IPS-20b (cell line): Measurements from ENCODE around the gene HSF2BP.

Source experiments
- H3K27ac ChIP-seq: one replicate; pipeline ENCODE4 v1.5.1; 2013; ENCODE audit warnings: low read length
- H3K27me3 ChIP-seq: 2 replicates; pipeline ENCODE4 v1.6.1; 2013; ENCODE audit warnings: mild to moderate bottlenecking, low read length, inconsistent platforms; ENCODE audit not compliant: insufficient read depth
- H3K36me3 ChIP-seq: 2 replicates; pipeline ENCODE4 v1.6.1; 2013; ENCODE audit warnings: low read depth, mild to moderate bottlenecking, inconsistent platforms, low read length, moderate library complexity; ENCODE audit not compliant: insufficient read depth
- H3K4me1 ChIP-seq: 2 replicates; pipeline ENCODE4 v1.6.1; 2013; ENCODE audit warnings: mild to moderate bottlenecking, control low read depth, inconsistent platforms, low read length, moderate library complexity; ENCODE audit not compliant: insufficient read depth
- H3K4me3 ChIP-seq: 2 replicates; pipeline ENCODE4 v1.5.1; 2013; ENCODE audit warnings: mild to moderate bottlenecking, low read length, inconsistent platforms
- H3K9ac ChIP-seq: 2 replicates; pipeline ENCODE4 v1.6.1; 2013; ENCODE audit warnings: low read depth, mild to moderate bottlenecking, inconsistent platforms, low read length, moderate library complexity
- H3K9me3 ChIP-seq: 2 replicates; pipeline ENCODE4 v1.6.1; 2013; ENCODE audit warnings: mild to moderate bottlenecking, low read depth, low read length, inconsistent platforms; ENCODE audit not compliant: insufficient read depth

The HSF2BP gene

DNA sequence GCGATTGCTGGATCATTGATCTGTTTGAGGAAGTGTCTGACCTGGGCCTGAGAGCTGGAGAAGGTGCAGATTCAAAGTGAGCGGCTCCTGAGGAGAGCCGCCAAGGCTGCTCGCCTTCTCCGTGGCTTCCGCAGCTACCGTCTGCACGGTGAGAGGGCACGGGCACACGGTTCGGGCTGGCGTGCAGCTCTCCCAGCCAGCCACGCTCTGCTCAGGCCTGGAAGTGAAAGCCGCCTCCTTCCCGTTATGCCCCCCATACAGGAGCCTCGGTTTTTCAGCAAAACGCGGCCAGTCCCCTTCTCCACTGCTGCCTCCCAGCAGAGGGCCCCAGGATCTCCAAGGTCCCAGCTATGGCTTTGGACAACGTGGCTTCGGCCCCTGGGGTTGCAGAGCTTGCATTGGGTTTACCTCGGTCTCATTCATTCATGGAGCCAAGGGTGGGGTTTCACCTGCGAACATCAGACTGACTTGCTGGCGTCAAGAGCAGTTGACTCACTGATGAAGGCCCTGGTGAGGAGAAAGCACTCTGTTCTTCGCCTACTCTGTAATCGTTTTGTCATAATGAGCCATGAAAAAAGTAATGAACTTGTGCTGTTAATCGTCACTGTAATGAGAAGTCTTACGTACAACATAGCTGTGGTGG lies 35.3 kb upstream of the HSF2BP start:
- Histone ChIP-seq H3K27ac (no peak overlapping the region), H3K4me3 (no peak overlapping the region), H3K4me1 (no peaks in the 10 kb centered on the region), H3K27me3 (no peaks in the 10 kb centered on the region), H3K9ac (no peak overlapping the region), H3K9me3 (no peaks in the 10 kb centered on the region), H3K36me3 (peaks cover 67% of the 10 kb centered on the region)

DNA sequence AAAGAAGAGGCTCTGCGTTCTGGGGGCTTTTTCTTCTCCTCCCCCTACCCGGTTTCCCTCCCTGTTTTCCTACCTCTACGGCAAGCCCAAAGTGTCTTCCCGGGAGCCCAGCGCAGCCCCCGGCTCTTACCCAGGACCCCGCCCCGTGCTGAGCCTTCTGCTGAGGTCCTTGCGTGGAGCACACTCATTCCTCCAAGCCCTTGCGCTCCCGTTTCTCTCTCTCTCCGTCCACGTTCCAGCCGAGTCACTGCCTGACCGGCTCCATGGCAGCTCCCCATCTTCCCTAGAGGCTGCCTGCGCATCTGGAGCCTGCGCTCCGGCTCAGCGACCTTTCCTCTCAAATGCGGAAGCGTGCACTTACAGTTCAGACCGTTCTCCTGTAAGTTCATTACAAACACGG lies 34.7 kb upstream of the HSF2BP start:
- peaks cover 73% of the 10 kb centered on the region for H3K36me3 ChIP-seq
- H3K4me3 ChIP-seq = no peak overlapping the region
- H3K9me3 ChIP-seq = no peaks in the 10 kb centered on the region
- no peak overlapping the region for H3K27ac ChIP-seq
- no peak overlapping the region for H3K9ac ChIP-seq
- H3K27me3 ChIP-seq = no peaks in the 10 kb centered on the region
- H3K4me1 ChIP-seq = no peaks in the 10 kb centered on the region

DNA sequence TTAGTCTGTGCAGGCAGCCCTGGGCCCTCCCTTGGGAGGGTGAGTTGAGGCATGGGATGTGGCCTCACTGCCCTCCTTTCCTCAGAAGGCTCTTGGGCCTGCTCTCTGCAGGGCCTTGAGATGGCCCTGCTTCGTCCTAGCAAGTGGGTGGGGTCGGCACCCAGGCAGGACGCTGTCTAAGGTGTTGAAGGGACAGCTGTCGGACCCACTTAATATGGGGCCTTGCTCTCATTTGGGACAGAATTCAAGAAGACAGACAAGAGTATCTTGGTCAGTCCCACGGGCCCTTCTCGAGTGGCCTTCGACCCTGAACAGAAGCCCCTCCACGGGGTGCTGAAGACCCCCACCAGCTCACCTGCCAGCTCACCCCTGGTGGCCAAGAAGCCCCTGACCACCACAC lies 33.7 kb upstream of the HSF2BP start:
- H3K36me3 ChIP-seq = peaks cover 83% of the 10 kb centered on the region
- no peaks in the 10 kb centered on the region for H3K4me1 ChIP-seq
- no peaks in the 10 kb centered on the region for H3K27me3 ChIP-seq
- no peak overlapping the region for H3K4me3 ChIP-seq
- H3K27ac ChIP-seq = no peak overlapping the region
- H3K9me3 ChIP-seq = no peaks in the 10 kb centered on the region
- H3K9ac ChIP-seq = no peak overlapping the region

DNA sequence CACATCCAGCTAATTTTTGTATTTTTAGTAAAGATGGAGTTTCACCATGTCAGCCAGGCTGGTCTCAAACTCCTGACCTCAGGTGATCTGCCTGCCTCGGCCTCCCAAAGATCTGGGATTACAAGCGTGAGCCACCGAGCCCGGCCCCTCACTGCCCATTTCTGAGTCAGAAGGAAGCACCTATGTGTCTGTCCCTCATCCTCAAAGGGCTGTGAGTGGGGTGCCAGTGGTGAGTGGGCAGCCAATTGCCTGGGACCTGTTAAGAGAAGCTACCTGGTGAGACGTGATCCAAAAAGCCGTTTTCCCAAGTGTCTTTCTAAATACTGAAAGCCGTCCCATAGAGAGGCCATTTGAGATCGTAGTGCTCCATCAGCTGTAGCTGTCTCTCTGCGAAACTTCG lies 32.5 kb upstream of the HSF2BP start:
- no peaks in the 10 kb centered on the region for H3K9me3 ChIP-seq
- H3K4me1 ChIP-seq = no peaks in the 10 kb centered on the region
- H3K36me3 ChIP-seq = peaks cover 95% of the 10 kb centered on the region
- H3K27ac ChIP-seq = no peak overlapping the region
- no peaks in the 10 kb centered on the region for H3K27me3 ChIP-seq
- no peak overlapping the region for H3K9ac ChIP-seq
- no peak overlapping the region for H3K4me3 ChIP-seq

DNA sequence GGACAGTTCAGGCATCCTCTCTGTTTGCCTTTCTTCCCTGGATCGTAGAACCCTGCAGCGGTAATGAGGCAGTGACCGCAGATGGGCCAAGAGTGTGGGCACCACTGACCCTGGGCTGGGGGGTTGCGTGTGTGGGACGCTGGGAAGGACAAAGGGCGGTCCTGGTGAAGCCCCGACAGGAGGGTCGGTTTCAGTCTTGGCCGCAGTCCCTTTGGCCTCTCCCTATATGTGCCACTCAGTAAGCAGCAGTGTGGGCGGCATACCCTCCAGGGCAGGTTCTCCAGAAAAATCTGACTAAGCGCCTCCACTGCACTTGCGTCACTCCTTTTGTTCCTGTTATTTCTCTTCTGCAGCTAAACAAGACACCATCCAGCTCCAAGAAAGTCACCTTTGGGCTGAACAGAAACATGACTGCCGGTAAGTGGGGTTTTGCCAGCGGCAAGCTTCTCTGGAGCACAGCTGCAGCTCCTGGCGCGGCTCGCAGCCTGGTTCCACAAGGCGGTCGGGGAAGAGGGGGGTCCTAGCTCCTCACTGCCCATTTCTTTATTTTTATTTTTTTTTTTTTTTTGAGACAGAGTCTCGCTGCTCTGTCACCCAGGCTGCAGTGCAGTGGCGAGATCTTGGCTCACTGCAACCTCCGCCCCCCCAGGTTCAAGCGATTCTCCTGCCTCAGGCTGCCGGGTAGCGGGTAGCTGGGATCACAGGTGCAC lies 32.0 kb upstream of the HSF2BP start:
- Histone ChIP-seq H3K4me1 (no peaks in the 10 kb centered on the region), H3K27ac (no peak overlapping the region), H3K36me3 (peaks cover 100% of the 10 kb centered on the region), H3K9me3 (no peaks in the 10 kb centered on the region), H3K4me3 (no peak overlapping the region), H3K9ac (no peak overlapping the region), H3K27me3 (no peaks in the 10 kb centered on the region)

DNA sequence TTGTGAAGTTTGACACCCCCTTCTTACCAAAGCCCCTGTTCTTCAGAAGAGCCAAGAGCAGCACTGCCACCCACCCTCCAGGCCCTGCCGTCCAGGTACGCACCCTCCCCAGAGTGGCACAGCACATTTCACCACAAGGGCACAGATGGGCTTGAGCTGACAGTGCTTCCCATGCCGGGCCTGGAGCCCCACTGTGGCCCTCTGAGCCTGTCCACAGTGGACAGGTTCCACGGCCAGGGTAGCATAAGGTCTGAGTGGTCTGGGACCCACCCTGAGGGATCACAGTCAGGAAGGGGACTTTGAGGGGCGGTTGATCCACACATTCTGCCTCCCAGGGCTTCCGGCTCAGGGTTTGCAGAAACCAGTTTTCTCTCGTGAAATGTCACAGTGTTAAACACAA lies 31.1 kb upstream of the HSF2BP start:
- no peaks in the 10 kb centered on the region for H3K9me3 ChIP-seq
- H3K36me3 ChIP-seq = peaks cover 100% of the 10 kb centered on the region
- no peak overlapping the region for H3K9ac ChIP-seq
- H3K27ac ChIP-seq = no peak overlapping the region
- no peak overlapping the region for H3K4me3 ChIP-seq
- H3K27me3 ChIP-seq = no peaks in the 10 kb centered on the region
- no peaks in the 10 kb centered on the region for H3K4me1 ChIP-seq

DNA sequence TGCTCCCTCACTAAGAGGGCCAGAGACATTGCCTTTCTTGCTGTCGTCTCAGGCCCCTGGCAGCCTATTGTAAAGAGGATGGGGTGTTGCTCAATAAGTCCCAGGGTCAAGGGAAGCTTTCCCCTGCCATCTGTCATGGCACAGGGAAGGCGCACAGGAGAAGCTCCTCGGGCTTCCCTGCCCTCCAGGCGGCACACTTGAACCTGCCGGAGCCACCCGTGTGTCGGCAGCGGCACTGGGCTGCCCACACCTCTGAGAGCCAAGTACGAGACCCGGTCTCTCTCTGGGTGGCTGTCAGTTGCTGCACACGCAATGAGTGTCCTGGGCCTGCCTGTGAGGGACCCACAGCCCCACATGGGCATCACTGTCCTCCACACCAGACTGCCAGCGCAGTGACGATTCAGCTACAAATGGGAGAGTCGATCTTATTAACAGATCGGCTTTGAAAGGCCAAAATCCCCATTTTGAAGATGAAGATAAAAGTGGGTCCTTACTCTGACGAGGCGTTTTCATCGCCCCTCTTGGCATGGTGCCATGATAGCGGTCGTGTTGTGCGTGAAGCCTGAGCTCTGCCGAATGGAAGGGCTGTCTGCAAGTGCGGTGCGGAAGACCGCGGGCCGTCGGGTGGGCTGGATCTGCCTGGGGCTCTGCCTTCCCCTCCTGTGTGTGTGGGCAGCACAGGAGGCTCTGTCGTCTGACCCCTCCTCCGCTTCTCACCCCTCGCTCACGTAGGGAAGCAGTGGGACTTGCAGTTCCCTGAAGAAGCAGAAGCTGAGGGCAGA lies 30.5 kb upstream of the HSF2BP start:
- H3K27ac ChIP-seq = no peak overlapping the region
- no peak overlapping the region for H3K9ac ChIP-seq
- H3K9me3 ChIP-seq = no peaks in the 10 kb centered on the region
- peaks cover 100% of the 10 kb centered on the region for H3K36me3 ChIP-seq
- no peak overlapping the region for H3K4me3 ChIP-seq
- no peaks in the 10 kb centered on the region for H3K4me1 ChIP-seq
- no peaks in the 10 kb centered on the region for H3K27me3 ChIP-seq

DNA sequence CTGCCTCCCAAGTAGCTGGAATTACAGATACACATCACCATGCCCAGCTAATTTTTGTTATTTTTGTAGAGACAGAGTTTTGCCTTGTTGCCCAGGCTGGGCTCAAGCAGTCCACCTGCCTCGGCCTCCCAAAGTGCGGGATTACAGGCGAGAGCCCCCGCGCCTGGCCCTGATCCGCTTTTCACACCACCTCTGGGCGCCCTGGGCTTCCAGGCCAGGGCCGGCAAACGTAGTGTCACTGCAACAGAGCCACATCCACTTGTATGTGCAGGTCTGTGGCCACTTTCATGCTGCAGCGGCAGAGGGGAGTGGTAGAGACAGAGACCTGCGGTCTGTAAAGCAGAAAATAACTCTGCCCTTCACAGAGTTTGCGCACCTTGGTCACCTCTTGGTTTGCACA lies 29.6 kb upstream of the HSF2BP start:
- H3K9me3 ChIP-seq = no peaks in the 10 kb centered on the region
- peaks cover 100% of the 10 kb centered on the region for H3K36me3 ChIP-seq
- H3K4me3 ChIP-seq = no peak overlapping the region
- H3K4me1 ChIP-seq = no peaks in the 10 kb centered on the region
- H3K27ac ChIP-seq = no peak overlapping the region
- no peaks in the 10 kb centered on the region for H3K27me3 ChIP-seq
- H3K9ac ChIP-seq = no peak overlapping the region

DNA sequence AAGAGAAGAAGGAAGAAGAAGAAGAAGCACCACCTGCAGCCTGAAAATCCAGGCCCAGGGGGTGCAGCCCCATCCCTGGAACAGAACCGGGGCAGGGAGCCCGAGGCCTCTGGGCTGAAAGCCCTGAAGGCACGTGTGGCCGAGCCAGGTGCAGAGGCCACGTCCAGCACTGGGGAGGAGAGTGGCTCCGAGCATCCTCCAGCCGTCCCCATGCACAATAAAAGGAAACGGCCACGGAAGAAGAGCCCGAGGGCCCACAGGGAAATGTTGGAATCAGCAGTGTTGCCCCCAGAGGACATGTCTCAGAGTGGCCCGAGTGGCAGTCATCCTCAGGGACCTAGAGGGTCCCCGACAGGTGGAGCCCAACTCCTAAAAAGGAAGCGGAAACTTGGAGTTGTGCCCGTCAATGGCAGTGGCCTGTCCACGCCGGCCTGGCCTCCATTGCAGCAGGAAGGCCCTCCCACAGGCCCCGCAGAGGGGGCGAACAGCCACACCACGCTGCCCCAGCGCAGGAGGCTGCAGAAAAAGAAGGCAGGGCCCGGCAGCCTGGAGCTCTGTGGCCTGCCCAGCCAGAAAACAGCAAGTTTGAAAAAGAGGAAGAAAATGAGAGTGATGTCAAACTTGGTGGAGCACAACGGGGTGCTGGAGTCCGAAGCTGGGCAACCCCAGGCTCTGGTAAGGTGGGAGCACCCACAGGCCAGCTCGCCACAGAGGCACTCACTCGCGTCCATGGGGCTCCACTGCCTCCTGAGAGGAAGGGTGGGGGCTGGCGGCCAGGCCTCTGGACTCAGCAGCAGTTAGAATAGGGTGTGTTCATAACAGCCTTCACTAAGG lies 28.5 kb upstream of the HSF2BP start:
- no peaks in the 10 kb centered on the region for H3K9me3 ChIP-seq
- H3K36me3 ChIP-seq = peaks cover 99% of the 10 kb centered on the region
- H3K4me1 ChIP-seq = no peaks in the 10 kb centered on the region
- H3K27me3 ChIP-seq = no peaks in the 10 kb centered on the region
- no peak overlapping the region for H3K9ac ChIP-seq
- no peak overlapping the region for H3K27ac ChIP-seq
- H3K4me3 ChIP-seq = no peak overlapping the region

DNA sequence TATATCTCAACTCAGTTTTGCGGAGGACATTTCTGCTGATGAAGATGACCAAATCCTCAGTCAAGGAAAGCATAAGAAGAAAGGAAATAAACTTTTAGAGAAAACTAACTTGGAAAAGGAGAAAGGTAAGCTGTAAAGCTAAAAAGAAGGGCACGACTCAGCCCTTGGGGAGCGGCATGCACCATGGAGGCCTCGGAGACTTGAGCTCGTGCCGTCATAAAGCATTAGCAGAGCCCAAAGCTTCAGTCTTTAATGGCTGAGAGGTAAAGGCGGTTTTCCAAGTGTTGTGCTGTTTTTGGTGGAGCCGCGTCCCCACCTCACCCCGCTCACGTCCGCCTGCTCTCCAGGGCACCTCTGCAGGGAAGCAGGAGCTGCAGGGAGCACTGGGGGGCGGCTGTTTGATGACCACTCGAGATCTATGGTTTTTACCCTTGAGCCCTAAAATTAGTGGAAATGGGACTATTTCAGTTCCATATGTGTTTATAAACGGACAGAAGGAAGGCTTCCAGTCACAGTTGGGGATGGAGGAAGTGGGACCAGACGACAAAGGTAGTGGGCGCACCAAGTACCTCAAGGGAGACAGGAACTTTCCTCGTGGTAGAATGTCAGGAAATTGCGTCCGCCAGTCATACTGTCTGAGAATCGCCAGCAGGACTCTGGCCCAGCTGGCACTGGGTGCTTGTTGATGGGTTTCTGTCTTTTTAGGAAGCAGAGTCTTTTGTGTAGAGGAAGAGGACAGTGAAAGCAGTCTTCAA lies 27.7 kb upstream of the HSF2BP start:
- H3K9ac ChIP-seq = no peak overlapping the region
- no peak overlapping the region for H3K27ac ChIP-seq
- H3K4me3 ChIP-seq = no peak overlapping the region
- no peaks in the 10 kb centered on the region for H3K4me1 ChIP-seq
- peaks cover 98% of the 10 kb centered on the region for H3K36me3 ChIP-seq
- H3K9me3 ChIP-seq = no peaks in the 10 kb centered on the region
- H3K27me3 ChIP-seq = no peaks in the 10 kb centered on the region

DNA sequence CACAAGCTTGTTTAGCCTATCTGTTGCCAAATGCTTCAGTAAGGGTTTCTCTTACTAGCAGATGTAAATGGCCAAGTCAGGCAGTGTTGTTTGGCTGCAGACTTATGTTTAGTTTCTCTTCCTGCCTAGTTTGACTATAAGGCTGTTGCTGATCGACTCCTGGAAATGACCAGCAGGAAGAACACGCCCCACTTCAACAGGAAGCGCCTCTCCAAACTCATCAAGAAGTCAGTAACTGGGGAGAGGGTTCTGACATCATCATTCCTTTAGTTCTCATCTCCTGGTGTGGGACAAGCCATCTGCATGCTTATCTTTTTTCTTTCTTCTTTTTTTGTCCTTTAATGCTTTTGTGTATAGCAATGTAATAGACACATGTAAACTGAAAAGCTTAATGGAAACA lies 25.1 kb upstream of the HSF2BP start:
- no peaks in the 10 kb centered on the region for H3K9me3 ChIP-seq
- H3K27ac ChIP-seq = no peak overlapping the region
- no peak overlapping the region for H3K4me3 ChIP-seq
- no peaks in the 10 kb centered on the region for H3K4me1 ChIP-seq
- H3K36me3 ChIP-seq = peaks cover 95% of the 10 kb centered on the region
- H3K9ac ChIP-seq = no peak overlapping the region
- H3K27me3 ChIP-seq = no peaks in the 10 kb centered on the region
